ENCODE data around the gene RNASEH2C. TPM values are rescaled to one million over a fixed set of nuclear protein-coding genes. Genes with fewer than 3 reads are reported as not detected.

The RNASEH2C gene
- total and polyA plus RNA-seq, 10 of the 15 experiments (the other 5 are each of a cell fraction or from before 2014, with no cell fraction given) = 5.0 to 160 (median 47.1) TPM

GRCh38 chr11:65711785-65712632 lies 8.6 kb downstream of the RNASEH2C start, which contains the start of gene KAT5 (continued):
- TF ChIP-seq CBFB (IDR thresholded peaks at IDR 0.05; ENCODE audit: low read depth) (no peak; the same call in 1 of the 2 replicates), TAF1 (IDR thresholded peaks at IDR 0.05; ENCODE audit: borderline replicate concordance, low read depth, low read length) (peak; percentile 88), STAT1 (conservative IDR thresholded peaks at IDR 0.05) (peak; percentile 87; the same call in 1 of the 2 replicates), SPI1 (IDR thresholded peaks at IDR 0.05; ENCODE audit: borderline replicate concordance, insufficient read depth, low read depth, low read length) (peak; percentile 72), RB1 (IDR thresholded peaks at IDR 0.05; ENCODE audit: borderline replicate concordance) (peak; percentile 96), USF2 (IDR thresholded peaks at IDR 0.05; ENCODE audit: borderline replicate concordance, low read depth, low read length) (peak; percentile 100), PML (IDR thresholded peaks at IDR 0.05; ENCODE audit: low read length) (peak; percentile 73; the same call in 1 of the 2 replicates), TCF12 (IDR thresholded peaks at IDR 0.05; ENCODE audit: low read depth, low read length) (0 out of 2 replicates have a peak, but pooled peaks have one; percentile 11), RAD21 (IDR thresholded peaks at IDR 0.05; ENCODE audit: insufficient read depth, low read depth, low read length) (peak; percentile 90), KDM1A (IDR thresholded peaks at IDR 0.05; ENCODE audit: borderline replicate concordance) (no peak), HDAC2 (IDR thresholded peaks at IDR 0.05) (peak; percentile 88; the same call in 1 of the 2 replicates), CHD4 (IDR thresholded peaks at IDR 0.05) (no peak), ATF2 (IDR thresholded peaks at IDR 0.05; ENCODE audit: low read length) (no peak), ATF7 (IDR thresholded peaks at IDR 0.05; ENCODE audit: low read depth) (peak; percentile 86), PAX8 (IDR thresholded peaks at IDR 0.05) (peak; percentile 91; the same call in 1 of the 2 replicates), TARDBP (IDR thresholded peaks at IDR 0.05; ENCODE audit: borderline replicate concordance) (peak; percentile 46; the same call in 1 of the 2 replicates), CREB1 (IDR thresholded peaks at IDR 0.05; ENCODE audit: low read depth) (peak; percentile 94), E2F4 (IDR thresholded peaks at IDR 0.05; ENCODE audit: low read depth, low read length) (no peak), POLR2AphosphoS2 (IDR thresholded peaks at IDR 0.05; ENCODE audit: low read depth, low read length) (peak; percentile 49; the same call in 1 of the 2 replicates), RUNX3 (IDR thresholded peaks at IDR 0.05; ENCODE audit: low read length) (peak; percentile 64), CHD2 (IDR thresholded peaks at IDR 0.05; ENCODE audit: borderline replicate concordance, low read depth, low read length) (no peak; the same call in 1 of the 2 replicates), RELA (IDR thresholded peaks at IDR 0.05; ENCODE audit: borderline replicate concordance, partially characterized antibody) (peak; percentile 99)
- TF ChIP-seq, protein P1, sequence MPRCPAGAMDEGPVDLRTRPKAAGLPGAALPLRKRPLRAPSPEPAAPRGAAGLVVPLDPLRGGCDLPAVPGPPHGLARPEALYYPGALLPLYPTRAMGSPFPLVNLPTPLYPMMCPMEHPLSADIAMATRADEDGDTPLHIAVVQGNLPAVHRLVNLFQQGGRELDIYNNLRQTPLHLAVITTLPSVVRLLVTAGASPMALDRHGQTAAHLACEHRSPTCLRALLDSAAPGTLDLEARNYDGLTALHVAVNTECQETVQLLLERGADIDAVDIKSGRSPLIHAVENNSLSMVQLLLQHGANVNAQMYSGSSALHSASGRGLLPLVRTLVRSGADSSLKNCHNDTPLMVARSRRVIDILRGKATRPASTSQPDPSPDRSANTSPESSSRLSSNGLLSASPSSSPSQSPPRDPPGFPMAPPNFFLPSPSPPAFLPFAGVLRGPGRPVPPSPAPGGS (IDR thresholded peaks at IDR 0.05; ENCODE audit: borderline replicate concordance, insufficient read depth, low read depth, low read length, poor library complexity, severe bottlenecking) = no peak
- TF ChIP-seq, protein P2, sequence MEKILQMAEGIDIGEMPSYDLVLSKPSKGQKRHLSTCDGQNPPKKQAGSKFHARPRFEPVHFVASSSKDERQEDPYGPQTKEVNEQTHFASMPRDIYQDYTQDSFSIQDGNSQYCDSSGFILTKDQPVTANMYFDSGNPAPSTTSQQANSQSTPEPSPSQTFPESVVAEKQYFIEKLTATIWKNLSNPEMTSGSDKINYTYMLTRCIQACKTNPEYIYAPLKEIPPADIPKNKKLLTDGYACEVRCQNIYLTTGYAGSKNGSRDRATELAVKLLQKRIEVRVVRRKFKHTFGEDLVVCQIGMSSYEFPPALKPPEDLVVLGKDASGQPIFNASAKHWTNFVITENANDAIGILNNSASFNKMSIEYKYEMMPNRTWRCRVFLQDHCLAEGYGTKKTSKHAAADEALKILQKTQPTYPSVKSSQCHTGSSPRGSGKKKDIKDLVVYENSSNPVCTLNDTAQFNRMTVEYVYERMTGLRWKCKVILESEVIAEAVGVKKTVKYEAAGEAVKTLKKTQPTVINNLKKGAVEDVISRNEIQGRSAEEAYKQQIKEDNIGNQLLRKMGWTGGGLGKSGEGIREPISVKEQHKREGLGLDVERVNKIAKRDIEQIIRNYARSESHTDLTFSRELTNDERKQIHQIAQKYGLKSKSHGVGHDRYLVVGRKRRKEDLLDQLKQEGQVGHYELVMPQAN (conservative IDR thresholded peaks at IDR 0.05) = peak; percentile 98

All from GM12878 (cell line).